ENCODE data around the gene TGFBR2.

The TGFBR2 gene

GRCh38 chr3:30637310-30638219 is 31.2 kb downstream of the TGFBR2 start:
- DNase-seq, result no peak

GRCh38 chr3:30638685-30639412 is 32.4 kb downstream of the TGFBR2 start:
- DNase-seq, result no peak

DNA sequence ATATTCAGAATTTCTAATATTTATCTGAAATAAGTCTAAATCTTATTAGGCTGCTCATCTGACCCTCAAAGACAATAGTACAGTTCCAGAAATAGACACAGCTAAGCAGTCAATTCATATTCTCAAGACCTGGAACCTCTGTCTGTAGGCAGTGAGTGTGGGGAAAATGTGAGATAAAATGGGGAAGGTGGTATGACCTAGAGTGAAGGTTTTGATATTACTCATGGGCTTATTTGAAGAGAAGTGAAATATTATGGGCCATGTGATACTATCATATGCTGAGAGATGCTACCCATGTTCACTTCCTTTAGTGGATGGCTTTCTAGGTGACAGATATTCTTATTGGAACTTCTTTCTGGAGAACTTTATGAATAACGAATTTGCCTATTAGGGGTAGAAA is 33.5 kb downstream of the TGFBR2 start:
- DNase-seq, result no peak

GRCh38 chr3:30640851-30641250 is 34.5 kb downstream of the TGFBR2 start:
- no peak for DNase-seq

GRCh38 chr3:30641416-30642251 is 35.2 kb downstream of the TGFBR2 start:
- no peak for DNase-seq

- no peak for DNase-seq
Observed at GRCh38 chr3:30642849-30643361, 36.5 kb downstream of the TGFBR2 start.

GRCh38 chr3:30643763-30644462 is 37.5 kb downstream of the TGFBR2 start:
- DNase-seq, result peak; percentile 73

GRCh38 chr3:30644615-30645014 is 38.2 kb downstream of the TGFBR2 start:
- peak; percentile 72 for DNase-seq

GRCh38 chr3:30645077-30645476 is 38.7 kb downstream of the TGFBR2 start:
- DNase-seq, result no peak

GRCh38 chr3:30646181-30646876 is 39.9 kb downstream of the TGFBR2 start:
- no peak for DNase-seq

- DNase-seq, result no peak
Observed at GRCh38 chr3:30646961-30647752, 40.8 kb downstream of the TGFBR2 start.

DNA sequence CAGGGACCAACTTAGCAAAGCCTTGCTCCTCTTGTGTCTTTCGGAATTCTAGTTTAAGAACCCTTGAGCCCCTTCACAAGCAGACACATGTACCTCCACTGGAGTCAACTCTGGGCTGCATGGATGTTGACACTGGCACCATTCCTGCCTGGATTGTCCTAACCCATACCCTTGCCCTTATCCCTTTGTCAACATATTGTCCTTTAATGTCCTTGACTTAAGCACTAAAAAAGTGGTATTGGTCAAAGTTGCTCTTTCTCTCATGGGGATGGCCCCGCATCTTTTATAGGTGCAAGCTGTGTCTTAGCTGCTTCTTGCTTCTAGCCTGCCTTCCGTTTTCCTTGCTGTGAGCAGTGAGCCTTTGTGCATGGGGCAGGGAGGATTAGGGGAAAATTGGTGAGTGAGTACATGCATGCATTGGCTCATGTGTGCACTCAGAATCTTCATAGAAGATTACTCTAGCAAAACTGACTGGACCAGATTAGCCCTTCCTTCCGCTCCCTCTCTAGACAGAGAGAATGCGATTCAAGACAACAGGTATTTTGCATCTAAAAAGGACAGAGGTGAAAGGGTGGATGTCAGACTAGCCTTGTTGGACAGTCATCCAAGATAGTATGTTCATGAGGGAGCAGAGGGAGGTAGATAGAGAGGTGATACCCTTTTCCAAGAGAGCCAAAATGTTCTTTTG is 42.4 kb downstream of the TGFBR2 start:
- no peak for DNase-seq

- no peak for DNase-seq
Observed at GRCh38 chr3:30649572-30650318, 43.3 kb downstream of the TGFBR2 start.

DNA sequence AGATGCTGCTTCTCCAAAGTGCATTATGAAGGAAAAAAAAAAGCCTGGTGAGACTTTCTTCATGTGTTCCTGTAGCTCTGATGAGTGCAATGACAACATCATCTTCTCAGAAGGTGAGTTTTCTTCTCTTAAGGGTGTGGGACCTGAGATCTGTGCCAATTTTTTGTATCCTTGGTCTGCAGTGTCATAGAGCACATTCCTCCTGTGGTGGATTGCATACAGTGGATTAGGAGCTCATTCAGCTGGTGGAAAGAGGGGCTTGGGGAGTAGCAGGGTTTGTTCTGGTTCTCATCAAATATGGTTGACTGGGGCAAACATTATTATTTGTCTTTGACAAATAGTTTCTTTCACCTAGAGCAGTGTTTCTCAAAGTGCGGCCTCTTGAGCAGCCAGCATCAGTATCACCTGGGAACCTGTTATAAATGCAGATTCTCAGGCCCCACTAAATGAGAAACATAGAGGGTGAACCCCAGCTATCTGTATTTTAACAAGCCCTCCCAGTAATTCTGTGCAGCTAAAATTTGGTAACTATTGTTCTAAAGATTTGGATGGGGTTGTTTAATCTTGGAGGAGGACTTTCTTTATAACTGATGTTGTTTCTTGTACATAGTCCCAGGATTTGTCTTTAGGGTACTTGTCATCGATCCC is 44.1 kb downstream of the TGFBR2 start:
- no peak for DNase-seq

- DNase-seq, result no peak
Observed at GRCh38 chr3:30654269-30654668, 47.9 kb downstream of the TGFBR2 start.

GRCh38 chr3:30655187-30655812 is 48.9 kb downstream of the TGFBR2 start:
- peak; percentile 67 for DNase-seq

DNA sequence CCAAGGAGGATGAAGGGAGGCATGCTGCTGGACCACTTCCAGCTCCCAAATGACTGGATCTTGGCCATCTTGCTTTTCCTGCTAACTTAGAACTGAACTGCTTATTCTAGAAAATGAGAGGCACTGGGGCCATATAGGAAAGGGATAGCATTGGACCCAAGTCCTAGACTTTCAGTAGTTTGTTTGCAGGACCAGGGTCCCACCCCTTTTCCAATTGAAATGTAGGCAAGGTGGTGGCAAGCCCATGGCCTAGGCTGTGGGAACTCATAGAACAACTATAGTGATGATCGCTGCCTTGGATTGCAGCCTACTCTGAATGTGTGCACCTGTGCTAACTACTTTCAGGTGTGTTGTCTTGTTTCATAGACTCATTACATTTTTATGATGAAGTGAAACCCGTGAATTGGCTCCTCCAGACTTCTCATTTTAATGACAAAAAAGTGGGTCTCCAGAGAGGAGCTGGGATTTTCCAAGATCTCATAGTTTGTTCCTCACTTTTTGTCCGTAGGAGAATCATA is 50.3 kb downstream of the TGFBR2 start:
- no peak for DNase-seq

- peak; percentile 51 for DNase-seq
Observed at GRCh38 chr3:30657914-30658313, 51.5 kb downstream of the TGFBR2 start.
